GM23338 (cell line): ENCODE data around the gene COA1. TPM values are rescaled to one million over a fixed set of nuclear protein-coding genes. Genes with fewer than 3 reads are reported as not detected.

Experiments
- ATAC-seq: fragments of 200-7000 bp; cut with Tn5 transposase; 3 replicates; pipeline ENCODE4 v1.9.1; 2020
- DNase-seq: peaks from one replicate; pipeline ENCODE4 v3.0.0-alpha.2; 2015; ENCODE audit warnings: low spot score
- H2AFZ ChIP-seq: fragments of 200-600 bp; sonication (generic); 2 replicates; pipeline ENCODE4 v1.8.0; 2016; ENCODE audit warnings: antibody characterized with exemption, mild to moderate bottlenecking, moderate library complexity
- H3F3A ChIP-seq: fragments of 200-600 bp; sonication (generic); replicated peaks from 2 replicates; pipeline ENCODE4 v1.8.0; 2017; ENCODE audit warnings: antibody characterized with exemption, mixed run types, low read depth
- H3K27ac ChIP-seq: fragments of 200-600 bp; sonication (generic); 2 replicates; pipeline ENCODE4 v1.6.1; 2016; ENCODE audit warnings: low read depth
- H3K27me3 ChIP-seq: fragments of 200-600 bp; sonication (generic); 2 replicates; pipeline ENCODE4 v1.8.0; 2016; ENCODE audit warnings: mild to moderate bottlenecking, mixed run types, moderate library complexity; ENCODE audit not compliant: insufficient read depth
- H3K36me3 ChIP-seq: fragments of 200-600 bp; sonication (generic); 2 replicates; pipeline ENCODE4 v1.8.0; 2016; ENCODE audit warnings: mild to moderate bottlenecking; ENCODE audit not compliant: insufficient read depth
- H3K4me1 ChIP-seq: fragments of 200-600 bp; sonication (generic); 2 replicates; pipeline ENCODE4 v1.8.0; 2016; ENCODE audit warnings: mild to moderate bottlenecking, moderate library complexity; ENCODE audit not compliant: insufficient read depth
- H3K4me2 ChIP-seq: fragments of 200-600 bp; sonication (generic); 2 replicates; pipeline ENCODE4 v1.7.1; 2017; ENCODE audit warnings: mixed run types
- H3K4me3 ChIP-seq: fragments of 200-600 bp; sonication (generic); 2 replicates; pipeline ENCODE4 v1.6.1; 2016; ENCODE audit warnings: mixed run types
- H3K79me2 ChIP-seq: fragments of 200-600 bp; sonication (generic); replicated peaks from 2 replicates; pipeline ENCODE4 v1.8.0; 2017; ENCODE audit warnings: mild to moderate bottlenecking; ENCODE audit not compliant: insufficient read depth
- H3K9me2 ChIP-seq: fragments of 200-600 bp; sonication (generic); 2 replicates; pipeline ENCODE4 v1.8.0; 2017; ENCODE audit not compliant: insufficient read depth
- H4K20me1 ChIP-seq: fragments of 200-600 bp; sonication (generic); replicated peaks from 2 replicates; pipeline ENCODE4 v1.8.0; 2017; ENCODE audit warnings: mild to moderate bottlenecking; ENCODE audit not compliant: insufficient read depth
- H3K27ac Mint-ChIP-seq: 2 replicates; pipeline ENCODE4 v1.8.0; 2020; ENCODE audit warnings: inconsistent platforms, mild to moderate bottlenecking, moderate library complexity, mixed read lengths
- H3K27me3 Mint-ChIP-seq: 3 replicates; pipeline ENCODE4 v1.8.0; 2022; ENCODE audit warnings: low read depth, mild to moderate bottlenecking, moderate library complexity, mixed read lengths, inconsistent platforms; ENCODE audit not compliant: insufficient read depth, poor library complexity
- H3K36me3 Mint-ChIP-seq: 3 replicates; pipeline ENCODE4 v1.8.0; 2021; ENCODE audit warnings: low read depth, mild to moderate bottlenecking, inconsistent platforms, moderate library complexity, mixed read lengths
- H3K4me1 Mint-ChIP-seq: 3 replicates; pipeline ENCODE4 v1.8.0; 2020; ENCODE audit warnings: mild to moderate bottlenecking, inconsistent platforms, mixed read lengths
- H3K4me3 Mint-ChIP-seq: 3 replicates; pipeline ENCODE4 v1.8.0; 2021; ENCODE audit warnings: moderate library complexity, mild to moderate bottlenecking, inconsistent platforms, mixed read lengths
- H3K9me3 Mint-ChIP-seq: 3 replicates; pipeline ENCODE4 v1.8.0; 2020; ENCODE audit warnings: moderate library complexity, mild to moderate bottlenecking, inconsistent platforms, mixed read lengths
- CTCF ChIP-seq, 2 experiments: fragments of 200-600 bp in 1 of 2; sonication (generic) in 1 of 2; conservative IDR thresholded peaks; 2 replicates each; pipeline versions ENCODE4 v1.5.1 to v1.6.1; 2016 to 2017; ENCODE audit warnings: antibody characterized with exemption in 2 of 2, low read depth in 2 of 2, mild to moderate bottlenecking in 2 of 2, moderate library complexity in 1 of 2
- ETS1 ChIP-seq: IDR thresholded peaks from 2 replicates; pipeline ENCODE4 v1.6.1; 2016; ENCODE audit warnings: antibody characterized with exemption
- POLR2AphosphoS5 ChIP-seq: IDR thresholded peaks from 2 replicates; pipeline ENCODE4 v1.6.1; 2016; ENCODE audit warnings: antibody characterized with exemption, low read depth
- REST ChIP-seq: IDR thresholded peaks from one replicate; pipeline ENCODE4 v1.6.1; 2018; ENCODE audit warnings: antibody characterized with exemption; ENCODE audit not compliant: unreplicated experiment
- ZNF462 ChIP-seq: fragments of 250-450 bp; sonication (Bioruptor Pico); IDR thresholded peaks from 2 replicates; pipeline ENCODE4 v1.5.0; 2020; ENCODE audit warnings: mild to moderate bottlenecking, moderate library complexity
- polyA plus RNA-seq: library from polyadenylated mRNA; unstranded; fragments of >200 nt; fragmentation: Nextera tagmentation; extraction: Ambion mirVana; gene quantifications from 2 replicates; pipeline ENCODE4 v1.2.1, GENCODE V29; 2016
- total RNA-seq: library from RNA; depleted of rRNA; stranded (reverse); fragments of >200 nt; shearing (Covaris generic); gene quantifications from 2 replicates; pipeline ENCODE4 v1.2.3, GENCODE V29; 2014

The COA1 gene
- total and polyA plus RNA-seq, 2 experiments from 2014 or later = 156 to 158 TPM

GRCh38 chr7:43758029-43758821 lies 28.9 kb upstream of the COA1 start, which contains the start of gene BLVRA:
BLVRA (plus strand) TSS chr7:43758680; CDS start chr7:43771159, 12,479 bp downstream.
- H3K79me2 ChIP-seq = no peaks in the 10 kb centered on the region
- peak within 1 kb of the TSS; percentile 99 for H2AFZ ChIP-seq
- peaks cover 21% of the 10 kb centered on the region for H3K4me1 Mint-ChIP-seq
- DNase-seq = peak; percentile 76
- H3K4me3 Mint-ChIP-seq = peak within 1 kb of the TSS; percentile 80
- peak within 1 kb of the TSS; percentile 96 for H3K4me2 ChIP-seq
- H4K20me1 ChIP-seq = no peaks in the 10 kb centered on the region
- no peaks in the 10 kb centered on the region for H3K36me3 ChIP-seq
- peaks cover 23% of the 10 kb centered on the region for H3K27me3 Mint-ChIP-seq
- peaks cover 35% of the 10 kb centered on the region for H3K27me3 ChIP-seq
- H3K9me2 ChIP-seq = peaks cover 4% of the 10 kb centered on the region; the same call in 1 of the 2 replicates
- H3K4me1 ChIP-seq = peaks cover 8% of the 10 kb centered on the region
- peak within 1 kb of the TSS; percentile 82 for H3K4me3 ChIP-seq
- peak; percentile 79 for ATAC-seq
- no peak within 1 kb of the TSS for H3K27ac Mint-ChIP-seq
- no peak within 1 kb of the TSS for H3K27ac ChIP-seq
- 0 out of 2 replicates have a peak, but pooled peaks cover 6% of the 10 kb centered on the region for H3F3A ChIP-seq
- no peaks in the 10 kb centered on the region for H3K9me3 Mint-ChIP-seq
- H3K36me3 Mint-ChIP-seq = no peaks in the 10 kb centered on the region
- TF ChIP-seq POLR2AphosphoS5 = peak; percentile 70
- no peak for TF ChIP-seq REST
- no peak for TF ChIP-seq CTCF (conservative IDR thresholded peaks at IDR 0.05; ENCODE audit: low read depth in 2 of 2)
- no peak for TF ChIP-seq ZNF462
- TF ChIP-seq ETS1 = no peak
